B cell (primary cell): ENCODE measurements around the gene ARL16.

Source experiments
- EZH2 ChIP-seq: IDR thresholded peaks from 2 replicates; pipeline ENCODE4 v1.6.1; 2012; ENCODE audit warnings: borderline replicate concordance, low read depth, mild to moderate bottlenecking, moderate library complexity, low read length; ENCODE audit not compliant: insufficient read depth, poor library complexity, severe bottlenecking
- TF ChIP-seq, protein P1 (sequence below): fragments of 200-600 bp; IDR thresholded peaks from one replicate; pipeline ENCODE4 v1.8.0; 2022; ENCODE audit warnings: antibody characterized with exemption, mild to moderate bottlenecking

DNA sequence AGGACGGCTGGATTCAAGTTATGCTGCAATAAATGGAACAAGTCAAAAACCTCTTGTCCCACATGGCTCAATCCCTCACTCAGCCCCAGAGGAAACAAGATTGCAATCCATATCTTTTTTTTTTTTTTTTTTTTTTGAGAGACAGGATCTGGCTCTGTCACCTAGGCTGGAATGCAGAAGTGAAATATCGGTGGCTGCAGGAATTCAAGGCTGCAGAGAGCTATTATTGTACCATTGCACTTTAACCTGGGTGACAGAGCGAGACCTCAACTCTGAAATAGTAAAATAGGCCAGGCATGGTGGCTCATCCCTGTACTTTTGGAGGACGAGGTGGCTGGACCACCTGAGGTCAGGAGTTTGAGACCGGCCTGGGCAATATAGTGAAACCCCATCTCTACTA lies 24.6 kb downstream of the ARL16 start:
- TF ChIP-seq, protein P1, sequence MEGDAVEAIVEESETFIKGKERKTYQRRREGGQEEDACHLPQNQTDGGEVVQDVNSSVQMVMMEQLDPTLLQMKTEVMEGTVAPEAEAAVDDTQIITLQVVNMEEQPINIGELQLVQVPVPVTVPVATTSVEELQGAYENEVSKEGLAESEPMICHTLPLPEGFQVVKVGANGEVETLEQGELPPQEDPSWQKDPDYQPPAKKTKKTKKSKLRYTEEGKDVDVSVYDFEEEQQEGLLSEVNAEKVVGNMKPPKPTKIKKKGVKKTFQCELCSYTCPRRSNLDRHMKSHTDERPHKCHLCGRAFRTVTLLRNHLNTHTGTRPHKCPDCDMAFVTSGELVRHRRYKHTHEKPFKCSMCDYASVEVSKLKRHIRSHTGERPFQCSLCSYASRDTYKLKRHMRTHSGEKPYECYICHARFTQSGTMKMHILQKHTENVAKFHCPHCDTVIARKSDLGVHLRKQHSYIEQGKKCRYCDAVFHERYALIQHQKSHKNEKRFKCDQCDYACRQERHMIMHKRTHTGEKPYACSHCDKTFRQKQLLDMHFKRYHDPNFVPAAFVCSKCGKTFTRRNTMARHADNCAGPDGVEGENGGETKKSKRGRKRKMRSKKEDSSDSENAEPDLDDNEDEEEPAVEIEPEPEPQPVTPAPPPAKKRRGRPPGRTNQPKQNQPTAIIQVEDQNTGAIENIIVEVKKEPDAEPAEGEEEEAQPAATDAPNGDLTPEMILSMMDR, result no peak
- TF ChIP-seq EZH2, result no peak
